Colonic mucosa (tissue), 4 donors: Measurements from ENCODE around the gene TASOR2. TPM values are rescaled to one million over a fixed set of nuclear protein-coding genes. Genes with fewer than 3 reads are reported as not detected.

Source experiments
- DNase-seq: peaks from one replicate; pipeline ENCODE4 v3.0.0-alpha.2; 2020
- H3K27ac ChIP-seq: fragments of 200-600 bp; one replicate; pipeline ENCODE4 v1.8.0; 2021
- H3K27me3 ChIP-seq: fragments of 200-600 bp; one replicate; pipeline ENCODE4 v1.8.0; 2021
- H3K36me3 ChIP-seq: fragments of 200-600 bp; one replicate; pipeline ENCODE4 v1.8.0; 2021
- H3K4me1 ChIP-seq: fragments of 200-600 bp; one replicate; pipeline ENCODE4 v1.8.0; 2021; ENCODE audit warnings: mild to moderate bottlenecking
- H3K4me3 ChIP-seq: fragments of 200-600 bp; one replicate; pipeline ENCODE4 v1.8.0; 2021
- H3K9ac ChIP-seq, 2 donors: one replicate each; pipeline ENCODE4 v1.7.0; 2013; ENCODE audit warnings: control low read depth in 2 of 2, low read depth in 2 of 2, low read length in 2 of 2
- H3K9me3 ChIP-seq: fragments of 200-600 bp; one replicate; pipeline ENCODE4 v1.8.0; 2021
- CTCF ChIP-seq: fragments of 200-600 bp; IDR thresholded peaks from one replicate; pipeline ENCODE4 v1.8.0; 2022; ENCODE audit warnings: antibody characterized with exemption, mild to moderate bottlenecking
- intact Hi-C: fragments of 100-400 bp; cut with DNase I; formaldehyde crosslinking; loops from one replicate; pipeline ENCODE4 v1.14.1; 2022
- total RNA-seq, 2 donors: library from RNA; stranded (reverse); fragmentation: NEBNext Ultra II Directional in 1 of 2; extraction: Animal tissue kit (Norgen Biotek cat#: 25700) in 1 of 2; gene quantifications; one replicate each; pipeline ENCODE4 v1.2.1, GENCODE V29; 2021
- donor health status: healthy.
- donor health status: DM: no; HTN: no; CAD: no.
- donor health status: DM: no; HTN: no; CAD: no.

TASOR2 gene
- total RNA-seq, 2 donors from 2014 or later, result 41.4 to 57.2 TPM

DNA sequence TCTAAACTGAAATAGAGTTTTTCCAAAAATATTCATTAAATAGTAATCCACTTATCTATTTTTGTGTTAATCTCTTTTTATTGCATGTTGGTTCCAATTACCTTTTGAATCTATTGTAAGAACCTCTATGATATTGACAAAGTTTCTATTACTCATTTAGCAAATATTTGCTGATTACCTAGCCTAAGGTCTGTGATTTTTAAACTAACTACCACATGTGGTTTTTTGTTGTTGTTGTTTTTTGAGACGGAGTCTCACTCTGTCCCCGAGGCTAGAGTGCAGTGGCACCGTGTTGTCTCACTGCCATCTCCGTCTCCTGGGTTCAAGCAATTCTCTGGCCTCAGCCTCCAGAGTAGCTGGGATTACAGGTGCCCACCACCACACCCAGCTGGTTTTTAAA is 16.2 kb upstream of the TASOR2 start:
- Histone ChIP-seq H3K27me3 (no peaks in the 10 kb centered on the region), H3K9ac (no peak overlapping the region), H3K4me3 (no peak overlapping the region), H3K9me3 (no peaks in the 10 kb centered on the region), H3K4me1 (peaks cover 6% of the 10 kb centered on the region), H3K27ac (no peak overlapping the region), H3K36me3 (no peaks in the 10 kb centered on the region)
- intact Hi-C loops, result no loop called here
- TF ChIP-seq CTCF, result no peak
- DNase-seq, result peak; percentile 9

GRCh38 chr10:5669604-5670003 is 15.0 kb upstream of the TASOR2 start:
- H3K9me3 ChIP-seq, result no peaks in the 10 kb centered on the region
- H3K4me1 ChIP-seq, result peaks cover 6% of the 10 kb centered on the region
- no peak overlapping the region for H3K27ac ChIP-seq
- intact Hi-C loops, result no loop called here
- H3K4me3 ChIP-seq, result no peak overlapping the region
- H3K9ac ChIP-seq, result no peak overlapping the region
- no peak for DNase-seq
- no peaks in the 10 kb centered on the region for H3K36me3 ChIP-seq
- no peak for TF ChIP-seq CTCF
- no peaks in the 10 kb centered on the region for H3K27me3 ChIP-seq

GRCh38 chr10:5670662-5671375 is 13.8 kb upstream of the TASOR2 start:
- TF ChIP-seq CTCF, result no peak
- no peaks in the 10 kb centered on the region for H3K27me3 ChIP-seq

DNA sequence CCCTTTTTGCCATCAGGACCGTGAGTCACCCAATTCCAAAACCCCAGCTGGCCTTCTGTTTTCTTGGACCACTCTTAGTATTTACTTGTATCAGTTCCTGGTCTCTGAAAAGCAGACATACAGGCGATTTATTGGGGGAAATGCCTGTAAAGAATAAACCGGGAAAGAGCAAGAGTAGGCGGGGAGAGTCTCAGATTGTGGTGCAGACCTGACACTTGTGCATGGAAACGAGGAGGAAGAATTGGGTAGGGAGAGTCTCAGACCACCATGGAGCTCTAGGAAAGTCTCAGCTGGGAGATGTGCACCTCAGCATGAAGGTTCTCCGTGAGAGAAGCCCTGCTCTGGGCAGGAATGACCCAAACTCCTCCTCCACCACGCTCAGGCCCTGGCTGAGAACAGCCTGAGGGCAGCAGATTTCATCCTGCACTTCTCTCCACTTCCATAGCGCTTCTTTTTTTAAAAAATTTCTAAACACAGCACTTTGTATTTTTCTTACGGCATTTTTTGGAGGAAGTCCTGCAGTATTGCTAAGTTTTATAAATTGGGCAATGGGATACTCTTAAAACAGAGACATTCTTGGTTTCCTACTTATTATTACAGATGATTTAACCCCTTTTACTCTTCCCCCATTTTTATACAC is 6.1 kb upstream of the TASOR2 start:
- H3K36me3 ChIP-seq, result no peaks in the 10 kb centered on the region
- H3K4me1 ChIP-seq, result no peaks in the 10 kb centered on the region
- H3K27ac ChIP-seq, result no peak overlapping the region
- intact Hi-C loops, result no loop called here
- no peaks in the 10 kb centered on the region for H3K27me3 ChIP-seq
- no peaks in the 10 kb centered on the region for H3K9me3 ChIP-seq
- no peak overlapping the region for H3K4me3 ChIP-seq
- no peak overlapping the region for H3K9ac ChIP-seq
- TF ChIP-seq CTCF, result no peak
- no peak for DNase-seq

More at GRCh38 chr10:5670662-5671375, 13.8 kb upstream of the TASOR2 start:
- H3K27ac ChIP-seq, result no peak overlapping the region
- H3K9me3 ChIP-seq, result no peaks in the 10 kb centered on the region
- DNase-seq, result no peak
- H3K4me1 ChIP-seq, result peaks cover 6% of the 10 kb centered on the region
- intact Hi-C loops, result no loop called here
- H3K9ac ChIP-seq, result no peak overlapping the region
- H3K36me3 ChIP-seq, result no peaks in the 10 kb centered on the region
- H3K4me3 ChIP-seq, result no peak overlapping the region

DNA sequence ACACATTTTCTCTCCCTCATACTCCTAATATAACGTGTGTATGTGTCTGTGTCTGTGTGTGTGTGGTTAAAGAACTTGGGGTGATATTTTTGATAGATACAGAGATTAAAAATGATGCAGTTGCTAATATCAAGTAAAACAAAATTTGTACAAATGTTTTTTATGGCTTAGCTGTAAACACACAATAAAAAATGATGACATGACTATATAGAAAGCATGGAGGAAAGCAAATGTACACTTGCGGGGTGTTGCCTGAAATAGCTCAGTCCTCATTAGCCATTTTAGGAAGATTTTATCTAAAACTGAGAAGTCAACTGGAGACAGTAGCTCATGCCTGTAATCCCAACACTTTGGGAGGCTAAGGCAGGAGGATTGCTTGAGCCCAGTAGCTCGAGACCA is 5.6 kb upstream of the TASOR2 start:
- TF ChIP-seq CTCF, result no peak
- DNase-seq, result no peak
- intact Hi-C loops, result no loop called here

More for the DNA sequence above, 5.6 kb upstream of the TASOR2 start:
- Histone ChIP-seq H3K9ac (no peak overlapping the region), H3K4me3 (no peak overlapping the region), H3K4me1 (no peaks in the 10 kb centered on the region), H3K27me3 (no peaks in the 10 kb centered on the region), H3K36me3 (no peaks in the 10 kb centered on the region), H3K9me3 (no peaks in the 10 kb centered on the region), H3K27ac (no peak overlapping the region)
